Left lung (tissue), 10 donors: ENCODE data around the gene CYSLTR2. TPM values are rescaled to one million over a fixed set of nuclear protein-coding genes. Genes with fewer than 3 reads are reported as not detected.
A peak's percentile ranks its signal among the peaks of the same experiment; 100 is the strongest.

Experiments used
- ATAC-seq: fragments of 200-7000 bp; cut with Tn5 transposase; one replicate; pipeline ENCODE4 v1.9.1; 2020; ENCODE audit warnings: moderate library complexity
- DNase-seq, 4 donors: peaks; one replicate each; pipeline ENCODE4 v3.0.0-alpha.2; 2013 to 2020
- H3K27ac ChIP-seq, 2 donors: fragments of 200-600 bp; sonication (generic) in 1 of 2; one replicate each; pipeline versions ENCODE4 v1.5.0 to v1.8.0; 2020 to 2021
- H3K27me3 ChIP-seq, 2 donors: fragments of 200-600 bp; sonication (generic) in 1 of 2; one replicate each; pipeline versions ENCODE4 v1.5.0 to v1.8.0; 2020 to 2021
- H3K36me3 ChIP-seq, 2 donors: fragments of 200-600 bp; sonication (generic) in 1 of 2; one replicate each; pipeline versions ENCODE4 v1.5.0 to v1.8.0; 2020 to 2021
- H3K4me1 ChIP-seq, 2 donors: fragments of 200-600 bp; one replicate each; pipeline ENCODE4 v1.8.0; 2021
- H3K4me3 ChIP-seq, 2 donors: fragments of 200-600 bp; sonication (generic) in 1 of 2; one replicate each; pipeline versions ENCODE4 v1.5.0 to v1.8.0; 2020 to 2021; ENCODE audit warnings: mild to moderate bottlenecking in 1 of 2
- H3K9me3 ChIP-seq, 2 donors: fragments of 200-600 bp; sonication (generic) in 1 of 2; one replicate each; pipeline versions ENCODE4 v1.5.0 to v1.8.0; 2020 to 2021
- intact Hi-C, 2 donors: fragments of 100-400 bp; cut with DNase I; formaldehyde crosslinking; loops; one replicate each; pipeline versions ENCODE4 v1.11.2 to v1.14.2; 2022
- polyA plus RNA-seq, 6 donors: library from polyadenylated mRNA; unstranded; fragments of 120-200 nt; gene quantifications; one replicate each; pipeline ENCODE4 v1.2.1, GENCODE V29; 2013; ENCODE audit not compliant: insufficient read length in 6 of 6
- total RNA-seq, 2 donors: library from RNA; stranded (reverse); fragmentation: NEBNext Ultra II Directional; extraction: Animal tissue kit (Norgen Biotek cat#: 25700); gene quantifications; one replicate each; pipeline ENCODE4 v1.2.1, GENCODE V29; 2021
- TF ChIP-seq, protein P1 (sequence below), 2 donors: fragments of 200-600 bp; sonication (generic) in 1 of 2; IDR thresholded peaks; one replicate each; pipeline versions ENCODE4 v1.5.0 to v1.8.0; 2021; ENCODE audit warnings: antibody characterized with exemption in 2 of 2
- donor health status: DM: no; HTN: yes; CAD: no.
- donor health status: DM: no; HTN: no; CAD: no.

Gene CYSLTR2
- total and polyA plus RNA-seq, 8 donors = 0.21 to 1.2 (median 0.37) TPM

- Histone ChIP-seq H3K27me3 (no peaks in the 10 kb centered on the region), H3K4me3 (no peak overlapping the region), H3K36me3 (no peaks in the 10 kb centered on the region), H3K9me3 (no peaks in the 10 kb centered on the region), H3K27ac (no peak overlapping the region), H3K4me1 (no peaks in the 10 kb centered on the region)
- ATAC-seq (no peak), DNase-seq (no peak)
- intact Hi-C loops = no loop called here
- TF ChIP-seq, protein P1, sequence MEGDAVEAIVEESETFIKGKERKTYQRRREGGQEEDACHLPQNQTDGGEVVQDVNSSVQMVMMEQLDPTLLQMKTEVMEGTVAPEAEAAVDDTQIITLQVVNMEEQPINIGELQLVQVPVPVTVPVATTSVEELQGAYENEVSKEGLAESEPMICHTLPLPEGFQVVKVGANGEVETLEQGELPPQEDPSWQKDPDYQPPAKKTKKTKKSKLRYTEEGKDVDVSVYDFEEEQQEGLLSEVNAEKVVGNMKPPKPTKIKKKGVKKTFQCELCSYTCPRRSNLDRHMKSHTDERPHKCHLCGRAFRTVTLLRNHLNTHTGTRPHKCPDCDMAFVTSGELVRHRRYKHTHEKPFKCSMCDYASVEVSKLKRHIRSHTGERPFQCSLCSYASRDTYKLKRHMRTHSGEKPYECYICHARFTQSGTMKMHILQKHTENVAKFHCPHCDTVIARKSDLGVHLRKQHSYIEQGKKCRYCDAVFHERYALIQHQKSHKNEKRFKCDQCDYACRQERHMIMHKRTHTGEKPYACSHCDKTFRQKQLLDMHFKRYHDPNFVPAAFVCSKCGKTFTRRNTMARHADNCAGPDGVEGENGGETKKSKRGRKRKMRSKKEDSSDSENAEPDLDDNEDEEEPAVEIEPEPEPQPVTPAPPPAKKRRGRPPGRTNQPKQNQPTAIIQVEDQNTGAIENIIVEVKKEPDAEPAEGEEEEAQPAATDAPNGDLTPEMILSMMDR (IDR thresholded peaks at IDR 0.05) = no peak
Observed at GRCh38 chr13:48642061-48642460, 11.7 kb upstream of the CYSLTR2 start.

DNA sequence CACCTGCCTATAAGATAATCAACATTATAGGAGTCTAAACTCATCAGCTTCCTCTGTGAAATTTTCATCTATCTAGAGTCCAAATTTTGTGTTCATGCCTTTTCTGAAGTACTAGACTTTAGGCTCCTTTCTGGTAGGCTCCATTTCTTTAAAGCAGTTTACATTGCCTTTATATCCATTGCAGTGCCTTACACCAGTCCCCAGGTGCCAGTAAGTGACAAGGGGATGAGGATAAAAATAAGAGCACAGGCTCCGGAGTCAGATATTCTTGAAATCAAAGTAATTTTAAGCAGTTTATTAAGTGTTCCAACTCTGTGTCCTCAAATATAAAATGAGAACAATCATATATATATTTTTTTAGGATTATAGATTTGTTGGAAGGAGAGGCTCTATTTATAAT is 10.6 kb upstream of the CYSLTR2 start:
- no peaks in the 10 kb centered on the region for H3K9me3 ChIP-seq
- intact Hi-C loops = no loop called here
- no peak overlapping the region for H3K27ac ChIP-seq
- no peak for ATAC-seq
- no peaks in the 10 kb centered on the region for H3K27me3 ChIP-seq
- peak in 1 of 4 donors; percentile 16 for DNase-seq
- H3K4me1 ChIP-seq = no peaks in the 10 kb centered on the region
- no peaks in the 10 kb centered on the region for H3K36me3 ChIP-seq
- TF ChIP-seq, protein P1 (IDR thresholded peaks at IDR 0.05) = no peak
- no peak overlapping the region for H3K4me3 ChIP-seq

GRCh38 chr13:48644141-48644540 is 9.6 kb upstream of the CYSLTR2 start:
- no peak overlapping the region for H3K27ac ChIP-seq
- DNase-seq = no peak
- intact Hi-C loops = no loop called here
- H3K27me3 ChIP-seq = no peaks in the 10 kb centered on the region
- no peaks in the 10 kb centered on the region for H3K9me3 ChIP-seq
- TF ChIP-seq, protein P1 (IDR thresholded peaks at IDR 0.05) = no peak
- H3K36me3 ChIP-seq = no peaks in the 10 kb centered on the region
- no peaks in the 10 kb centered on the region for H3K4me1 ChIP-seq
- ATAC-seq = no peak
- no peak overlapping the region for H3K4me3 ChIP-seq

- TF ChIP-seq, protein P1 (IDR thresholded peaks at IDR 0.05) = no peak
- Histone ChIP-seq H3K4me1 (no peaks in the 10 kb centered on the region), H3K9me3 (no peaks in the 10 kb centered on the region), H3K36me3 (no peaks in the 10 kb centered on the region), H3K4me3 (no peak overlapping the region), H3K27ac (no peak overlapping the region), H3K27me3 (no peaks in the 10 kb centered on the region)
- ATAC-seq (no peak), DNase-seq (no peak)
- intact Hi-C loops = no loop called here
Observed at GRCh38 chr13:48644951-48645350, 8.8 kb upstream of the CYSLTR2 start.

- TF ChIP-seq, protein P1 (IDR thresholded peaks at IDR 0.05) = no peak
- H3K9me3 ChIP-seq = no peaks in the 10 kb centered on the region
- no peaks in the 10 kb centered on the region for H3K4me1 ChIP-seq
- ATAC-seq (no peak), DNase-seq (no peak)
- H3K27ac ChIP-seq = no peak overlapping the region
- no peaks in the 10 kb centered on the region for H3K27me3 ChIP-seq
- intact Hi-C loops = no loop called here
- H3K4me3 ChIP-seq = no peak overlapping the region
- H3K36me3 ChIP-seq = no peaks in the 10 kb centered on the region
Observed at GRCh38 chr13:48645845-48646244, 7.9 kb upstream of the CYSLTR2 start.
